Ascending aorta (tissue), 1 donor: ENCODE measurements around the gene CFHR3. TPM values are rescaled to one million over a fixed set of nuclear protein-coding genes. Genes with fewer than 3 reads are reported as not detected.

Experiments used
- total RNA-seq: library from RNA; depleted of rRNA; stranded (reverse); fragments of >200 nt; gene quantifications from one replicate; pipeline ENCODE4 v1.1.0, GENCODE V29; 2016

The CFHR3 gene
- total RNA-seq, 1 donor from 2014 or later, result not detected

Other genes with a start within 250 kb of the CFHR3 start
- gene KCNT2, start 166.4 kb upstream of the CFHR3 start, total RNA-seq, result 8.4 TPM
- gene CFH, start 122.8 kb upstream of the CFHR3 start, total RNA-seq, result 108 TPM
- 16.0 TPM for gene CFHR1, start 44.9 kb downstream of the CFHR3 start, total RNA-seq
- gene CFHR4, start 113.2 kb downstream of the CFHR3 start, total RNA-seq, result not detected
- gene CFHR2, start 168.9 kb downstream of the CFHR3 start, total RNA-seq, result not detected
- gene CFHR5, start 202.7 kb downstream of the CFHR3 start, total RNA-seq, result not detected